ENCODE measurements around the gene UTS2B.

UTS2B gene, protein sequence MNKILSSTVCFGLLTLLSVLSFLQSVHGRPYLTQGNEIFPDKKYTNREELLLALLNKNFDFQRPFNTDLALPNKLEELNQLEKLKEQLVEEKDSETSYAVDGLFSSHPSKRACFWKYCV

DNA sequence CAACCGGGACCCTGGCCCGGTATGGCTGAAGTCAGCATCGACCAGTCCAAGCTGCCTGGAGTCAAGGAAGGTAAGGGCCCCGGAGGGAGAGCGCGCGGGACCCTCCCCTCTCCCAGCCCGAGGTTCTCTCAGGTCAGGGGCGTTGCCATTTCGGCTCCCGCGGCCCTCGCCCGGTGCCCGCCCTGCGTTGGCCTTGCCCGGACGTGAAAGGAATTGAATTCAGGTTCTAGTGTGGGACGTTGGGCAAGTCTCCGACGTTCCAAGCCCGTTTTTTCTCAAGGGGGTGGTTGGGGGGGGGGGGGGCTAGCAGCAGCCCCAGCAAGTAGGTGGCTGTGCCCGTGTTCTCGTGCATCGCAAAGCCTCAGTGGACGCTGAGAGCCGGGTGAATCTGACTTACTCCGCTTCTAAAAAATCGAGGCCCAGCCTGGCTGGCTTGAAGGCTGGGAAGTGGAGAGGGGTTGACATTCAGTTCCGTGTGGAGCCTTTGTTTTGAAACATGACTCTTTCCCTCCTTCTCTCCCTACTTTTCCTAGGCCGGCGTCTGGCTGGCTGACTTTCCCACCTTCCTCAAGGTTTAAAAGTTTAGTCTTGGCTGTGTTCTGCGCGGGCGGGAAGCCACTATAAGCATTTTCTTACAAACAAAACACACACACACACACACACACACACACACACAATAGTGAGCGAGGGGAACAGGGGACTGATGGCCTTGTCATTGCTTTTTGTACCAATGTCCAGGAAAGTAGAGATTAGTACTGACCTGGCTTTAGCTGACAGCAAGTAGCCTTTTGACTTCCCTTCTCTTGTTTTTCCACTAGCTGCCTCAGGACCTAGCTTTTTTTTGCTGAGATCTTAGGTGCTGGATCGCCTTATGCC is at the start of gene UTS2B:
UTS2B (minus strand) TSS at position 873 of the 876 bp plus-strand sequence. CDS start 48,337 bp downstream, outside the sequence.
- no peak for DNase-seq (ENCODE audit: low read depth in 1 of 2, low spot score in 1 of 2)

DNA sequence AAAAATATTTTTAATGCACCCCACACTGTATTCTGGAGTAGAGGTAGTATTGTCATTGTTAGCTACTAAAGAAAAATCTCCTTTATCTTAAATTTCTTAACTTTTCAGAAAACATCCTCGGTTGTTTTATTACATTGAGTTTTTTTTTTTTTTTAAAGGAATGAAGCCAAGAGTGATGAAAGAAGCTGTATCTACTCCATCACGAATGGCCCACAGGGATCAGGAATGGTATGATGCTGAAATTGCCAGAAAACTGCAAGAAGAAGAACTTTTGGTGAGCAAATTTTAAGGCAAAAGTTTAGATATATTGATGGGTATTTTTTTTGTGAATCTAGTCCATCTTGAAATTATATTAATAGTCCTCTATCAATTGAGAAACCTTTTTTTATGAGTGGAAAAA is 49.7 kb upstream of the UTS2B start:
- no peak for DNase-seq (ENCODE audit: low read depth in 1 of 2, low spot score in 1 of 2)

DNA sequence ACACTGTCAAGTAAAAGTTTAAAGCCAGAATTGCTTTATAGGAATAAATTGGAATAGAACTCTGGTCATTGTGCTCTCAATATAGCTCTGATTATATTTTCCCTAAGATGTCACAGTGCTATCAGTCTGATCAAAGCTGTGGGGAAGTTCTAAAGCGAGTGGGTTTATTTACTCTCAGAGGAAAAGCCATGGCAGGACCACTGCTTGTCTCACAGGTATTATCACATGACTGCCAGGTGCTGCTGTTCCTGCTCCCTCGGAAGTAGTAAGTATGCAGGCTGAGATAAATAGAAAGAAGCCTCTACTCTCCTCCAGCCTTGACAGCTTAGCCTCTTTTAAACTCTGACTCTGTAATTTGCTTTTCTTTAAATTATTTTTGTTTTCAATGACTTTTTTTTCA is 49.1 kb upstream of the UTS2B start:
- DNase-seq (ENCODE audit: low read depth in 1 of 2, low spot score in 1 of 2): no peak

DNA sequence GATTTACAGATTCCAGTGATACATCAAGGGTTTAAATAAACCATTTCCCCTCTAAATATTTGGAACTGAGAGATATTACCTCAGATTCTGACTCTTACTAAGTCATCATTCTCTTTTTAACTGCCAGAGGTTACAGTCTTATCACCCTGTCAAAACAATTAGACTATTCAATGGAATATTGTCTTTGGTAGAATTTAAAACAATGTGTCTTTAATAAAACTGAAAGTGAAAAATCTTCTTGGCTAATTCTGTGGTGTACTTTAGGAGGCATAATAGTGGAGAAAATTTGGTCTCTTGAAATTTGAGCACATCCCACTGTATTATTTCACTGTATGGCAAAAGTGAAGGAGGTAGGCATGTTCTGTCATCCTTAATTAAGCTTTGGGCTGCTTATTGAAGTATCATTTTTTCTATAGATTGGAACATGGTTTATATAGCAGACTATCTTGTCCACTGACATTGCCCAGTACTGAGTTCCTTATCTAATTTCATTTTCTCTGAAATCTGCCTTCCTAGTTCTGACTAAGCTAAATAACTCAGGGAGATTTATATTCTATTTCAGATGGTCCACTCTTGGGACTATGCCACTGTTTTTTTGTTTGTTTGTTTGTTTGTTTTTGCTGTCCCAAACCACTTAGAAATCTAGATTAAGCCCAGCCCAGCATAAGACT is 48.0 kb upstream of the UTS2B start:
- no peak for DNase-seq (ENCODE audit: low read depth in 1 of 2, low spot score in 1 of 2)

DNA sequence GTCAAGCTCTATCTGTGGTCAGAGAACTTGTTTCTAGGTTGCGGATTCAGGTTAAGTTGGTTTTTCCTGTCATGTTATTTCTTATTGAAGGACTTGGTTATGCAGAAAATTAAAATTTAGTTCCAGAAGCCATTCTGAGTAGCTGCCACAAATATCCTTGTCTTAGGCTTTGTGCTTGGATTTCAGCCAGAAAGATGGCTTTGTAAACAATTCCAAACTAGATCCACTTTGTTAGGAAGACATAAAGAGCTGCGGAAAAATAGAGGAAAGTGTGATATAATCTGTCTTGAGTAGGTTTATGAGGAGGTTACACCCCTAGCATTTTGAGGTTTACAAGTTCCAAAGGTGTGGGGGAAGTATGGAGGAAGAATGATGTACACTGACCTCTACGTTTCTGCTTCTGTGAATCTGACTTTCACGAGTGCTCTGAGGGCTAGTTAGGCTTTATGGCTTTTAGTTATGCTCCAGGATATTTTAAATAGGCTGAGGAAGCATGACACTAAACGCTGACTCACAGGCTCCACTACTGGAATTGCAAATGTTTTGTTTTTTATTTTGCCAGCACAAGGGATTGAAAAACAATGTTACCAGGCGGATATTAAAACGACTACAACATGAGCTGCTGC is 46.3 kb upstream of the UTS2B start:
- DNase-seq (ENCODE audit: low read depth in 1 of 2, low spot score in 1 of 2): no peak

DNA sequence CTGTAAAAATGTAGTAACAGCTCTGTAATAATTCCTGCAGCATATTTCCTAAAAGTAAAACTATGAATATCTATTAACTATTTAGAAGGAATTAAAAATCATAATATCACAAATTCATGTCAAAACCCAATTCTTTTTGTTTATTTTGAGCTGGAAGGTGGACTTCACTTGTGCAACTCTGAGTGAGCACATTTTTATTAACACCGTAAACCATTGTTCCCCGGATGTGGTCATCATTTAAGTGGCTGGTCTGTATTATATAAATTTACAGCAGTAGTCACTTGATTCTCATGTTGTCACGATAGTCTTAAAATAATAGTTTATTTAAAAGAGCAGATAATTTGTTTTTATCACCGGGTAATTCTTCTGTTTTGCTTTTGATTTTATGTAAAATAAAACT is 43.0 kb upstream of the UTS2B start:
- DNase-seq (ENCODE audit: low read depth in 1 of 2, low spot score in 1 of 2): no peak

DNA sequence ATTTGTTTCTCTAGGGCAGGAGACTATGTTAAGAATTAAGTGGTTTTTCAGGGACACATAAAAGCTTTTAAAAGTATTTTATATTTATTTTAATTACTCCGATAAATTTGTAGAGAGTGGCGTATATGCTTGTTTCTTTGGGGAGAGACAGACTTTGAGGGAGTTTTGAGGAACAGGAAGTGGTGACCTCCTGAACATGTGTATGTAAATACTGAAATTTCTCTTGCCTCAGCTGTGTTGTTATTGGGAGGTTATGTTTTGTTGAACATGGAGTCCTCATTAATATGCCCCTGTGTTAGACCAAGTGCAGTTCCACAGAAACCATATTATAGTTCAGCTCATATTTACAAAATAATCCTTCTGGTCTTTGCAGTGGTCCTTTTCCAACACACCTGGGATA is 41.8 kb upstream of the UTS2B start:
- DNase-seq (ENCODE audit: low read depth in 1 of 2, low spot score in 1 of 2): no peak

DNA sequence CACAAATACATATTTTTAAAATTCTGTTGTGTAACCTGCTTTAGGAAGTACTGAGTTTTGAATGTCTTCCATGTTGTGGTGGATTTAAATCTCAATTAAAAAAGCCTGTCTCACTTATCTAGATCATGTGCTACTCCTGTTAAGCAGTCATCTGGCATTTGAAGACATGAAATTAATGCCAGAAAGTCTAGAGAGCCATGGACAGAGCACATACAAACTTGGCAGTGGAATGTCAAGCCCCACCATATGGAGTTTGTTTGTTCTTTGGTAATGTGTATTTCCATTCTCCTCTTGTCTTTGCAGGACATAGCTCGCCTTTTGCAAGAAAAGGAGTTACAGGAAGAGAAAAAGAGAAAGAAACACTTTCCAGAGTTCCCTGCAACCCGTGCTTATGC is 39.3 kb upstream of the UTS2B start:
- no peak for DNase-seq (ENCODE audit: low read depth in 1 of 2, low spot score in 1 of 2)

DNA sequence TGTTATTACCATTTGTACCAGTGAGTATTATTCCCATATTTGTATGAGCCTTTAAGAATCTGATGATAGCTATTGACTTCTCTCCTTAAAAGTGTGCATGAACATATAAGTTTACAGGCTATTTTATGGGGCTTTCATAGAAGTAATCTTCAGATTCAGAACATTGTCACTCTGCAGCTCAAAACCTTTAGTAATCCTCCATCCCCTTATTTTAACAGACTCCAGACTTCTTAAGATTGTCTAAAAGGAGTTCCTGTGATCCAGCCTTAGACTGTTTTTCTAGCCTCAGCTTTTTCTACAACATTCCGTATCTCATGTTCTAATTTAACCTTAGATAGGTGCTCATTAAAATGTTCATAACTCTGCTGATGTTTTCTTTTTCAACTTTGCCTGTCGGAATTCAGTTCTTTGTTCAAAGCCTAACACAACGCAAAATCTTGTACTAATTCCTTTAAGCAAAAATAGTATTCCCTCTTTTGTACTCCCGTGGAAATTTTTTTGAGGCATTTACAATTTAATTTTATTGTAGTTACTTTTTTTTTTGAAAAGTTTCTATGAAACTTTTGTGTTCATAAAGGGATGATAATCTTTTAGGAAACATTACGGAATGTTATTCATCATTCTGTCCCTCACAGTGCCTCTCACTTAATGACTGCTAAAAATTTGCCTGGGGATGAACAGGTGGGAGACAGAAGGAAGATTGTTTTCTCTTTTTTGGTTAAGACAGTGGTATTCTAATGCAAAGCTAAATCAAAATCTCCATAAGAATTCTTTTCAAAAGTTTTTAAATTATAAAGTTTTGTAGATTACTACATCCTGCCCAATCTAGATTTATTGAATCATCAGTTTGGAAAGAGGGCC is 38.7 kb upstream of the UTS2B start:
- no peak for DNase-seq (ENCODE audit: low read depth in 1 of 2, low spot score in 1 of 2)

DNA sequence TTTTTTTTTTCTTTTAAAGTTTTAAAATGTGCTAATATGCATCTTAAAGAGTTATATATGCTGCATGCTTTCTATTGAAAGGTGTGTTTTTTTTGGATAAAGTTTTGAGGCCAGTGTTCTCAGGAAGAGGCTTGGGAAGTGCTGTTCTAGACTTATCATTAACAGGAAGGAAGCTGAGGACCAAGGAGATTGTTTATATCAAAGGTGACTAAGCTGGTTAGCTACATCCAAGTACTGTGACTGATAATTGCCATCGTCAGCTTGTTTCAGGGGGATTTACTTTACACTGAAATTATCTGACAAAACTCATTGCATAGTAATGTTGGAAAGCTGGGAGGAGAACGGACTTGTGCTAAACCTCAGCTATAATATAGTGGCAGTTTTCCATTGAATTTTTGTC is 36.3 kb upstream of the UTS2B start:
- no peak for DNase-seq (ENCODE audit: low read depth in 1 of 2, low spot score in 1 of 2)

DNA sequence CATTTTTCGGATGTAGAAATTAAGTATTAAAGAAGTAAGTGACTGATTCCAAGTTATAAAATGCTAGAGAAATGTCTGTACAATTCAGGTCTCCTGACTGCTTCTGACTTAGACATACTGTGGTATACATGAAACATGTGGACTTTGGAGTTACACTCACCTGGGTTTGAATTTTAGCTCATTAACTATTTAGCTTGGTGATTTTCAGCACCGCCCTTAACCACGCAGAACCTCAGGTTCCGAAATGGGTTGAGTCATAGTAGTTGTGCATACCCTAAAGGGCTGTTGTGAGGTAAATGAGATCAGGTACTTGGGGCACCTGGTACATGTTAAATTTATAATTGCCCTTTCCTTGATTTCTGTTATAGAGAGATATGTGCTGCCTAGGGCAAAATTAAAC is 32.9 kb upstream of the UTS2B start:
- no peak for DNase-seq (ENCODE audit: low read depth in 1 of 2, low spot score in 1 of 2)

DNA sequence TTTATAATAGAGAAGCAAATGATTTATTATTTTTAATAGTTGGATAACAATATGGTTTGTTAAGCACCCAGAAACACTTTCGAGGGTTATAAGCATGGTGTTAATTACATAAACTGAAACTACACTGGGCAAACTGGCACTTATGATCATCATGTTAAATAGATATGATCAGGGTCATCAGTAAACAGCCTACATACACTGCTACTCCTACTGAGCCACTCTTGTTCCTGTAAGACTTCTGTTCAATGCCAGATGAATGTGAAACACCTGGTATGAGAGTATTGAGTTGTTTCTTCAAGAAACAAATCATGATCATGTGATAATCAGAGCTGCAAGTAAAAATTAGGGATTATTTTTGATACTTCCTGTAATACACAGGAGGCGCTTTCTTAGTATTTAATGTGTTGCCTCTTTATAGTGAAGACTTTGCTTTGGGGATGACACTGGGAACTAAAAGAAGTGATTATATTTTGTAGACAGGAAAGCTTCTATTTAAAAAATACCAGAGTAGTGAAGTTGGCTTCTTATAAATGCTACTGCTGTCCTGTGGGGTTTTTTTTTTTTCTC is 32.3 kb upstream of the UTS2B start:
- DNase-seq (ENCODE audit: low read depth in 1 of 2, low spot score in 1 of 2): no peak

DNA sequence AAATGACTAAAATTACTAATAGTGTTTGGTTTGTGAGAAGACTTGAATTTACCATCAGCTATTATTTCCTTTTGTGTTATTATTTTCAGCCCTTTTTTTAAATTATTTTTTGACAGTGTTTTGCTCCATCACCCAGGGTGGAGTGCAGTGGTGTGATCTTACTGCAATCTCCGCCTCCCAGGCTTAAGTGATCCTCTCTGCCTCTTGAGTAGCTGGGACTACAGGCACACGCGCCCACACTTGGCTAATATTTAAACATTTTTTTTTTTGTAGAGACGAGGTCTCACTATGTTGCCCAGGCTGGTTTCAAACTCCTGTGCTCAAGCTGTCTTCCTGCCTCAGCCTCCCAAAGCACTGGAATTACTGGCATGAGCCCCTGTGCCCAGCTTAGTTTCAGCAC is 31.7 kb upstream of the UTS2B start:
- no peak for DNase-seq (ENCODE audit: low read depth in 1 of 2, low spot score in 1 of 2)

DNA sequence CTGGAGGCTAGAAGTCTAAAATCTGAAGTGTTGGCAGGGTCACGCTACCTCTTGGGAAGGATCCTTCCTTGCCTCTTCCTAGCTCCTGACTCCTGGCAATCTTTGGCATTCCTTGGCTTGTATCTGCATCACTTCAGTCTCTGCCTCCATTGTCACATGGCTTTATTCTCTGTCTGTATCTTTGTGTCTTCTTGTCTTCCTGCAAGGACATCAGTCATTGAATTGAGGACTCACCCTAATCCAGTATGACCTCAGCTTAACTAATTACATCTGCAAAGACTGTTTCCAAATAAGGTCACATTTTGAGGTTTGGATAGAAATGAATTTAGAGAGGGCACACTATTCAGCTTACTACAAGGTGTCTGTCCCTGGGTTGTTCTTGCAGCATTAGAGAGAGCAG is 31.1 kb upstream of the UTS2B start:
- no peak for DNase-seq (ENCODE audit: low read depth in 1 of 2, low spot score in 1 of 2)

DNA sequence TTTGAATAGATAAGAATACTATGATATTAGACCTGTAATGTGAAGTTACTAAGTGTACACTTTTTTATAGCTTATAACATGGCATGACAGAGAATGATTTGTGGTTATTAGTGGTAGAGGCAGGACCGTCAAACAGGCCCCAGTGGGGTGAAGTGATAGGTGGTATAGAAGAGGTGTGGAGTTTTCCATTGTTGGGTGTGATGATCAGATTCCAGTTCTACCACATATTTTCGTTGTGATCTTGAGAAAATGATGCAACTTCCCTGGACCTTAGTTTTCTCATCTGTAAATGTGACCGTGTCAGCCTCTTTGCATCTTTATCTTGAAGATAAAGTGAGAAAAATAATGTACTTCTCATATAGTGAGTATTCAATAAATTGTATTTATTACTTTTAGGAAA is 30.3 kb upstream of the UTS2B start:
- no peak for DNase-seq (ENCODE audit: low read depth in 1 of 2, low spot score in 1 of 2)

DNA sequence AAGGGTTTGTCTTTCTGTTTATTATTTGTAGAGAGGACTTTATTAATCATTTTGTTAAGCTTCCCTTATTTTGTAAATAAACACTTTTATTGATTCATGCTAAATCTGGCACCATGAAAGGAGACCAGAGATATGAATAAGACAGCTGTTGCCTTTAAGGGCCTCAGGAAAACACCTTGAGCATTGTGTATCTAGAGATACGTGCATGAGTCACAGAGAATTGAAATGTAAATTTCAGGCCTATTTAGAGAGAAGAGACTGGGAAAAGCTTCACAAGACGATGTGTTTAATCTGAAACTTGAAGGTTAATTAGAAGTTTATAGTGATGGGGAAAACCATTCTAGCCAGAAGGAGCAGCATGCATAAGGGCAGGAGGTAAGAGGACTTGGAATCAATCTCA is 28.6 kb upstream of the UTS2B start:
- DNase-seq (ENCODE audit: low read depth in 1 of 2, low spot score in 1 of 2): no peak

DNA sequence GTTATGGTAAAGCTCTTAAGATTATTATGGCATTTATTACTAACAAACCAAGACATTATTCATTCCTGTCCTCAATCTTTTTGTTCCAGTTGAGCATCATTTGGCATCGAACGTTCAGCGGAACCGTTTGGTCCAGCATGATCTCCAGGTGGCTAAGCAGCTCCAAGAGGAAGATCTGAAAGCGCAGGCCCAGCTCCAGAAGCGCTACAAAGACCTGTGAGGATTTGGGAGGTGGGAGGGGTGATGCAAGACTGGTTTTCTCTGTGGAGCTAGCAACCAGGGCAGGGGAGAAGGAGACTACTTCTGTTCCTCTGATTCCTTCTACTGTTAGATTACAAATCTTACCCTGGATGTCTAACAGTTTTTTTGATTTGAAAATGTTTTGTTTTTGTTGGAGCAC is 27.6 kb upstream of the UTS2B start:
- no peak for DNase-seq (ENCODE audit: low read depth in 1 of 2, low spot score in 1 of 2)

DNA sequence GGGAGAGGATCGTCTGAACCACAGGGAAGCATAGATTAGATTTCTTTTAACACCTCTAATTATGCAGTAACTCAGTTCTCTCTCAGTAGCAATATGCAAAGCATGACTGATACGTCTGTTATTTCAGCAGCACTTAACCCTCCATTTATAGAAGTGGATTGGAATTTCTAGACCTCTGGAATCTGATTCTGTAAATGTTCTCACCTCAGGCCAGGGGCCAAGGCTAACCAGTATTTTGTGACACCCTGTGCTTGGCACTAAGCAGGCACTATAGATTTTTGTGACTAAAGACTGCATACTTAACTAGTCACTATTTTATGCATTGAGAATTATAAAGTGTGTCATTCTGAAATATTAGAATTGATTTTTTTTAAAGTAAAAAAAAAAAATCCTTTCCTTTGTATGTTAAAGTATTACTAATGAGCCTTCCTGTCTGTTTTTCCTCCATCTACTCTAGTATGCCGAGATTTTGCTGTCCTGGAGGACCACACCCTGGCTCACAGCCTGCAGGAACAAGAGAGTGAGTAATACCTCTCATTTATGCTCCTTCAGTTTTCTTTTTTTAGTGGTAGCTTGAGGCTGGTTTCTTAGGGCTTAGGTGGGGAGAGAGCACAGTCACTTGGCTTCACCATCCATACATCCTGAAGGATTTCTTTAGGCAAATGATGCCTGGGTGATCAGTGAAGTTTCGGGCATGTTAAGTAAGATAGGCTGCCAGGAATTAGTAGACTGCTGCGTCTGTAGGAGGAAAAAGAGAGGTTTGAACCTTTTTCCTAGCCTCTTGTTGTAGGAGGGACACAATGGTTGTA is 26.5 kb upstream of the UTS2B start:
- DNase-seq (ENCODE audit: low read depth in 1 of 2, low spot score in 1 of 2): no peak

DNA sequence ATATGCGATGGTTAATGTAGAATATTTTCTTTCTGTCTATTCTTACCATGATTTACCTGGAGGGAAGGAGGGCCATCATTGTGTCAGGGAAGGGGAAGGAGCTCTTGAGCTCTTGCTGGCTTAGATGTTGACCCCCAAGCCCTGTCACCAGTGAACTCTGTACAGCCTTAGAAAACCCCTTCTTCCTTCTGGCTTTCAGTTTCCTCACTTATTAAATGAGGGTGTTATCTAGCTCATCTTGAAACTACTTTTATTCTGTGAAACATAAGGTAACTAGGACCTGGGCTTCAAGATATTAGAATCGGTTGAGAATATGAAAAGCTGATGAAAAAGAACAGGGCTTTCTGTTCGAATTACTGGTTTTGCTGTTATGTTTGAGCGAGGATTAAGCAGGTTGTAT is 25.1 kb upstream of the UTS2B start:
- no peak for DNase-seq (ENCODE audit: low read depth in 1 of 2, low spot score in 1 of 2)

Data from activated CD4-positive, alpha-beta T cell treated with anti-CD3 and anti-CD28 coated beads, Interleukin-2, amount 50 U/mL, for 24 hours (primary cell).